Transverse colon (tissue), 4 donors: ENCODE data around the gene ATRN. TPM values are rescaled to one million over a fixed set of nuclear protein-coding genes. Genes with fewer than 3 reads are reported as not detected.

ENCODE experiments used
- DNase-seq: peaks from one replicate; pipeline ENCODE4 v3.0.0-alpha.2; 2019
- H3K27ac ChIP-seq, 4 donors: fragments of 200-600 bp; sonication (generic); 2 replicates each; pipeline ENCODE4 v1.5.1; 2016 to 2018; ENCODE audit warnings: inconsistent platforms in 4 of 4
- H3K27me3 ChIP-seq: fragments of 200-600 bp; sonication (generic); 2 replicates; pipeline ENCODE4 v1.5.1; 2017; ENCODE audit warnings: inconsistent platforms
- H3K36me3 ChIP-seq, 4 donors: fragments of 200-600 bp; sonication (generic); 2 replicates each; pipeline ENCODE4 v1.5.1; 2017 to 2019; ENCODE audit warnings: inconsistent platforms in 4 of 4
- H3K4me1 ChIP-seq, 4 donors: fragments of 200-600 bp; sonication (generic); 2 replicates each; pipeline ENCODE4 v1.5.1; 2017 to 2020; ENCODE audit warnings: inconsistent platforms in 4 of 4
- H3K4me3 ChIP-seq, 4 donors: fragments of 200-600 bp; sonication (generic); 1 replicate in 1 of 4; 2 replicates in 3 of 4; pipeline versions ENCODE4 v1.5.1 to v1.6.1; 2017 to 2019; ENCODE audit warnings: inconsistent platforms in 4 of 4
- H3K9me3 ChIP-seq, 2 donors: fragments of 200-600 bp; sonication (generic); 2 replicates each; pipeline ENCODE4 v1.5.1; 2017 to 2019; ENCODE audit warnings: inconsistent platforms in 2 of 2
- EP300 ChIP-seq: sonication (generic); formaldehyde crosslinking; IDR thresholded peaks from one replicate; pipeline ENCODE4 v1.6.1; 2017; ENCODE audit warnings: antibody characterized with exemption, low read depth
- POLR2A ChIP-seq: fragments of 450-650 bp; IDR thresholded peaks from one replicate; pipeline ENCODE4 v1.6.1; 2016; ENCODE audit warnings: antibody characterized with exemption, mild to moderate bottlenecking, moderate library complexity
- POLR2AphosphoS5 ChIP-seq, 3 donors: sonication (generic); formaldehyde crosslinking; IDR thresholded peaks; one replicate each; pipeline ENCODE4 v1.6.1; 2016; ENCODE audit warnings: antibody characterized with exemption in 3 of 3
- WGBS, 2 donors: methylation state at CpG; one replicate each; pipeline ENCODE4 v1.1.5; 2018; ENCODE audit warnings: low coverage in 1 of 2; 5-methylcytosine and 5-hydroxymethylcytosine counted together
- in situ Hi-C, 4 donors: fragments of 200-750 bp; cut with MboI; loops; one replicate each; pipeline versions ENCODE4 v1.15.0 to v1.15.1; 2017; ENCODE audit warnings: low sequenced_read_pairs in 3 of 4, low pct_ligation_motif_present in 1 of 4, low pct_unique_long_range_greater_than_20kb in 1 of 4
- intact Hi-C: fragments of 100-400 bp; cut with DNase I; formaldehyde crosslinking; loops from one replicate; pipeline ENCODE4 v1.15.1; 2023; ENCODE audit warnings: low total_unique reads
- total RNA-seq, 4 donors: library from RNA; depleted of rRNA; stranded (reverse); fragments of >200 nt; gene quantifications; one replicate each; pipeline ENCODE4 v1.1.0, GENCODE V29; 2016
- TF ChIP-seq, protein P1 (sequence below), 5 experiments: fragments of 200-600 bp in 3 of 5; fragments of 450-650 bp in 2 of 5; sonication (generic) in 3 of 5; IDR thresholded peaks; 1 replicate in 2 of 5; 2 replicates in 3 of 5; pipeline ENCODE4 v1.5.1; 2016 to 2017; ENCODE audit warnings: antibody characterized with exemption in 5 of 5, inconsistent platforms in 3 of 5, mild to moderate bottlenecking in 2 of 5, moderate library complexity in 1 of 5

ATRN gene
- total RNA-seq, 4 donors from 2014 or later, result 6.8 to 24.7 (median 15.9) TPM

GRCh38 chr20:3452136-3452535 is 18.7 kb upstream of the ATRN start:
- in situ Hi-C loops, result no loop called here
- Histone ChIP-seq H3K27ac (no peak overlapping the region), H3K9me3 (no peaks in the 10 kb centered on the region), H3K27me3 (peaks cover 93% of the 10 kb centered on the region), H3K4me1 (peaks cover 0 to 3% (median 0%) of the 10 kb centered on the region in 4 donors), H3K4me3 (no peak overlapping the region), H3K36me3 (no peaks in the 10 kb centered on the region)
- TF ChIP-seq POLR2AphosphoS5 (IDR thresholded peaks at IDR 0.05) (no peak), EP300 (no peak), POLR2A (no peak)
- TF ChIP-seq, protein P1, sequence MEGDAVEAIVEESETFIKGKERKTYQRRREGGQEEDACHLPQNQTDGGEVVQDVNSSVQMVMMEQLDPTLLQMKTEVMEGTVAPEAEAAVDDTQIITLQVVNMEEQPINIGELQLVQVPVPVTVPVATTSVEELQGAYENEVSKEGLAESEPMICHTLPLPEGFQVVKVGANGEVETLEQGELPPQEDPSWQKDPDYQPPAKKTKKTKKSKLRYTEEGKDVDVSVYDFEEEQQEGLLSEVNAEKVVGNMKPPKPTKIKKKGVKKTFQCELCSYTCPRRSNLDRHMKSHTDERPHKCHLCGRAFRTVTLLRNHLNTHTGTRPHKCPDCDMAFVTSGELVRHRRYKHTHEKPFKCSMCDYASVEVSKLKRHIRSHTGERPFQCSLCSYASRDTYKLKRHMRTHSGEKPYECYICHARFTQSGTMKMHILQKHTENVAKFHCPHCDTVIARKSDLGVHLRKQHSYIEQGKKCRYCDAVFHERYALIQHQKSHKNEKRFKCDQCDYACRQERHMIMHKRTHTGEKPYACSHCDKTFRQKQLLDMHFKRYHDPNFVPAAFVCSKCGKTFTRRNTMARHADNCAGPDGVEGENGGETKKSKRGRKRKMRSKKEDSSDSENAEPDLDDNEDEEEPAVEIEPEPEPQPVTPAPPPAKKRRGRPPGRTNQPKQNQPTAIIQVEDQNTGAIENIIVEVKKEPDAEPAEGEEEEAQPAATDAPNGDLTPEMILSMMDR (IDR thresholded peaks at IDR 0.05), result no peak
- WGBS, 2 donors, result 35 to 49% methylated on average over 2 of the region's 2 CpGs
- DNase-seq, result no peak
- intact Hi-C loops, result no loop called here

DNA sequence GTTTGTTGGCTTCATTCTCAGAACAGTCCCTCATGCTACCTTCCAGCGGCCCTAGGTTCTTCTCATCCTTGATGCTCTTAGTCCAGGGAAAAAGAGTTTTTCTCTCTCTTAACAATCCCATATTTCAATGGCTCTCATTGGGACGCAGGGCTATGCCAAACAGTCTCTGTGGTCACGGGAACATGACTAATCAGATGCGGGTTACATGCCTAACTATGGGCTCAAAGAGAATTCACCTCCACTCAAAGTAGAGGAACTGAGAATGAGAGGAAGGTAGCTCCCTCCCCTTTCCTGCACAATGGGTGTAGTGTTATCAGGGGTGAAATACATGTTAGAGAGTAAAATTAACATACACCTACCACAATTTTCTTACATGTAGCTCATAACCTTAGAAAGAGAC is 18.1 kb upstream of the ATRN start:
- Histone ChIP-seq H3K9me3 (no peaks in the 10 kb centered on the region), H3K4me3 (no peak overlapping the region), H3K27ac (no peak overlapping the region), H3K4me1 (peaks cover 0 to 3% (median 0%) of the 10 kb centered on the region in 4 donors), H3K27me3 (peaks cover 93% of the 10 kb centered on the region), H3K36me3 (no peaks in the 10 kb centered on the region)
- TF ChIP-seq EP300 (no peak), POLR2AphosphoS5 (IDR thresholded peaks at IDR 0.05) (no peak), POLR2A (no peak)
- TF ChIP-seq, protein P1 (IDR thresholded peaks at IDR 0.05), result no peak
- WGBS, 2 donors, result 81% methylated on average over 4 of the region's 4 CpGs; no CpG with 5 or more reads in 1 of the 2 donors
- in situ Hi-C loops (no loop called here), intact Hi-C loops (no loop called here)
- no peak for DNase-seq

- no peaks in the 10 kb centered on the region for H3K9me3 ChIP-seq
- H3K4me3 ChIP-seq, result no peak overlapping the region
- no peaks in the 10 kb centered on the region for H3K36me3 ChIP-seq
- TF ChIP-seq POLR2AphosphoS5 (IDR thresholded peaks at IDR 0.05) (no peak), EP300 (no peak), POLR2A (no peak)
- TF ChIP-seq, protein P1 (IDR thresholded peaks at IDR 0.05), result no peak
- H3K4me1 ChIP-seq, result peaks cover 0 to 3% (median 0%) of the 10 kb centered on the region in 4 donors
- H3K27me3 ChIP-seq, result peaks cover 80% of the 10 kb centered on the region
- in situ Hi-C loops, result no loop called here
- intact Hi-C loops, result no loop called here
- no peak for DNase-seq
- no peak overlapping the region for H3K27ac ChIP-seq
- WGBS, 2 donors, result 57% methylated on average over 5 of the region's 5 CpGs; no CpG with 5 or more reads in 1 of the 2 donors
These were observed 16.0 kb upstream of the ATRN start for GRCh38 chr20:3454831-3455230.

GRCh38 chr20:3456648-3457047 is 14.2 kb upstream of the ATRN start:
- in situ Hi-C loops (no loop called here), intact Hi-C loops (no loop called here)
- Histone ChIP-seq H3K4me1 (peaks cover 0 to 3% (median 0%) of the 10 kb centered on the region in 4 donors), H3K36me3 (no peaks in the 10 kb centered on the region), H3K27me3 (peaks cover 67% of the 10 kb centered on the region), H3K27ac (no peak overlapping the region), H3K4me3 (no peak overlapping the region), H3K9me3 (no peaks in the 10 kb centered on the region)
- no peak for TF ChIP-seq POLR2AphosphoS5 (IDR thresholded peaks at IDR 0.05)
- no peak for TF ChIP-seq POLR2A
- no peak for TF ChIP-seq EP300
- TF ChIP-seq, protein P1 (IDR thresholded peaks at IDR 0.05), result no peak
- DNase-seq, result no peak
- WGBS, 2 donors, result 25 to 40% methylated on average over 1 to 4 of the region's 4 CpGs
